HFF-Myc (cell line): ENCODE measurements around the gene TBCCD1.

Experiments
- DNase-seq: peaks from one replicate; pipeline ENCODE4 v3.0.0-alpha.2; 2011; ENCODE audit warnings: low read depth; ENCODE audit errors: extremely low read depth
- H3K4me3 ChIP-seq: replicated peaks from 2 replicates; pipeline ENCODE4 v1.5.1; 2011; ENCODE audit warnings: low read depth, mild to moderate bottlenecking, control low read depth, low read length
- TF ChIP-seq, protein P1 (sequence below): IDR thresholded peaks from 2 replicates; pipeline ENCODE4 v1.5.1; 2012; ENCODE audit warnings: mild to moderate bottlenecking, low read depth, low read length, control low read depth; ENCODE audit errors: missing control alignments

The TBCCD1 gene

DNA sequence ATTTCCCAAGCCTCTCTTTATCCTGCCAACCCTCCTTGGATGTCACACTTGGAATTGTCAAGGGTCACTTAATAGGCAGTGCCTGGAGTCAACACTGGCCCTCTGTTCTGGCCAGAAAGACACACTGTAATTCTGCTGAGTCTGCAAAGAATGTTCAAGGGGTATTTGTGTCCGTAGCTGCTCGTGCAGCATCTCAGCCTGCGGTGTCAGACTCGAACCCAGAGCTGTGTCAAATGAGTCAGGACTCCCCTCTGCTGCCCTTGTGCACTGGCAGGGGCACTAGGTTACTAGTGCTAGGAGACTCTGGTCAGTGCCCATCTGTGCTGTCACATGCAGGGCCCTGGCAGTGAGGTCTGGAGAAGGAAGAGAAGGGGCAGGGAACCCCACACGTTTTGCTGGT is 44.9 kb upstream of the TBCCD1 start:
- TF ChIP-seq, protein P1, sequence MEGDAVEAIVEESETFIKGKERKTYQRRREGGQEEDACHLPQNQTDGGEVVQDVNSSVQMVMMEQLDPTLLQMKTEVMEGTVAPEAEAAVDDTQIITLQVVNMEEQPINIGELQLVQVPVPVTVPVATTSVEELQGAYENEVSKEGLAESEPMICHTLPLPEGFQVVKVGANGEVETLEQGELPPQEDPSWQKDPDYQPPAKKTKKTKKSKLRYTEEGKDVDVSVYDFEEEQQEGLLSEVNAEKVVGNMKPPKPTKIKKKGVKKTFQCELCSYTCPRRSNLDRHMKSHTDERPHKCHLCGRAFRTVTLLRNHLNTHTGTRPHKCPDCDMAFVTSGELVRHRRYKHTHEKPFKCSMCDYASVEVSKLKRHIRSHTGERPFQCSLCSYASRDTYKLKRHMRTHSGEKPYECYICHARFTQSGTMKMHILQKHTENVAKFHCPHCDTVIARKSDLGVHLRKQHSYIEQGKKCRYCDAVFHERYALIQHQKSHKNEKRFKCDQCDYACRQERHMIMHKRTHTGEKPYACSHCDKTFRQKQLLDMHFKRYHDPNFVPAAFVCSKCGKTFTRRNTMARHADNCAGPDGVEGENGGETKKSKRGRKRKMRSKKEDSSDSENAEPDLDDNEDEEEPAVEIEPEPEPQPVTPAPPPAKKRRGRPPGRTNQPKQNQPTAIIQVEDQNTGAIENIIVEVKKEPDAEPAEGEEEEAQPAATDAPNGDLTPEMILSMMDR: no peak
- no peak overlapping the region for H3K4me3 ChIP-seq
- DNase-seq: no peak

DNA sequence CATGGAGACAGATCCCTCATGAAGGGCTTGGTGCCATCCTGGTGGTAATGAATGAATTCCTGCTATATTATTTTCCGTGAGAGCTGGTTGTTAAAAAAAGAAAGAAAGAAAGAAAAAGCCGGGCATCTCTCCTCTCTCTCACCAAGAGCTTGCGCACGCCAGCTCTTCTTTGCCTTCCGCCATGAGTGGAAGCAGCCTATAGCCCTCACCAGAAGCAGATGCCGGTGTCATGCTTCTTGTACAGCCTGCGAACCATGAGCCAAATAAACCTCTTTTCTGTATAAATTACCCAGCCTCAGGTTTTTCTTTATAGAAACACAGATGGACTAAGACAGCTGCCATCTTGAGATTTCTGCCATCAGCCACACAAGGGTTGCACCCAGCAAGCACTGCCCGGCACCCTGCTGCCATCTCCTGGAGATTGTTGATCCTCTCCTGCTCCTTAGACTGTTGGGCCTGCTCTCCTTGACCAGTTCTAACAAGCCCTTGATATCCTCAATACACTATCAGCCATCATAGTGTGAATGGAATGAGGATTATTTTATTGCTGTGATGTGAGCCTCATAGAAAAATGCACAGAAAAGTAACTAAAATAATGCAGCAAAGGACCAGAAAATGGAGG is 42.2 kb upstream of the TBCCD1 start:
- TF ChIP-seq, protein P1: peak; percentile 24
- H3K4me3 ChIP-seq: no peak overlapping the region
- DNase-seq: no peak

DNA sequence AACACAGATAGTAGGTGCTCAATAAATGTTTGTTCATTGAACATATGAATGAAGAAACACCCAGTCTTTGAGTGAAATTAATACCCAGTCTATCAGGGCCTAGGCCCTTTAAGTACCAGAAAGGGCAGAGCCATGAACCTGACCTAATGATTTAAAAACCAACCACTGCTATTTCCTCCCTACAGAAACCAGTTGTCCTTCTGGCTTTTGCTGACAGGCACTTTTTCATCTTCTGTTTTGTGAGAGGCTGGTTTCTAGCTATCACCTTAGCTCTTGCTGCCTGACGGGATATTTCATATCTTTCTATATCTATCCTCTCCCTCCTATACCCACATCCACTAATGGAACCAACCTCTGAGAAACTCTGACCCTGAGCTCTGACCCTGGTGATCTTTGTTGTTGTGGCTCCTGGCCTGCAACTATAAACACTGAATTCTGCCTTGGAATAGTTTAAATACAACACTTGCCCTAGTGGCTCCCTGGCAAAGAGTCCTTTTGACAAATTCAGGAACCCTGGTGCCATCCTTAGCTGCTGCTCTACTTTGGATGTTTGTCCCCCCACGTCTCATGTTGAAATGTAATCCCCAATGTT is 41.6 kb upstream of the TBCCD1 start:
- DNase-seq: no peak
- no peak overlapping the region for H3K4me3 ChIP-seq
- TF ChIP-seq, protein P1: no peak

DNA sequence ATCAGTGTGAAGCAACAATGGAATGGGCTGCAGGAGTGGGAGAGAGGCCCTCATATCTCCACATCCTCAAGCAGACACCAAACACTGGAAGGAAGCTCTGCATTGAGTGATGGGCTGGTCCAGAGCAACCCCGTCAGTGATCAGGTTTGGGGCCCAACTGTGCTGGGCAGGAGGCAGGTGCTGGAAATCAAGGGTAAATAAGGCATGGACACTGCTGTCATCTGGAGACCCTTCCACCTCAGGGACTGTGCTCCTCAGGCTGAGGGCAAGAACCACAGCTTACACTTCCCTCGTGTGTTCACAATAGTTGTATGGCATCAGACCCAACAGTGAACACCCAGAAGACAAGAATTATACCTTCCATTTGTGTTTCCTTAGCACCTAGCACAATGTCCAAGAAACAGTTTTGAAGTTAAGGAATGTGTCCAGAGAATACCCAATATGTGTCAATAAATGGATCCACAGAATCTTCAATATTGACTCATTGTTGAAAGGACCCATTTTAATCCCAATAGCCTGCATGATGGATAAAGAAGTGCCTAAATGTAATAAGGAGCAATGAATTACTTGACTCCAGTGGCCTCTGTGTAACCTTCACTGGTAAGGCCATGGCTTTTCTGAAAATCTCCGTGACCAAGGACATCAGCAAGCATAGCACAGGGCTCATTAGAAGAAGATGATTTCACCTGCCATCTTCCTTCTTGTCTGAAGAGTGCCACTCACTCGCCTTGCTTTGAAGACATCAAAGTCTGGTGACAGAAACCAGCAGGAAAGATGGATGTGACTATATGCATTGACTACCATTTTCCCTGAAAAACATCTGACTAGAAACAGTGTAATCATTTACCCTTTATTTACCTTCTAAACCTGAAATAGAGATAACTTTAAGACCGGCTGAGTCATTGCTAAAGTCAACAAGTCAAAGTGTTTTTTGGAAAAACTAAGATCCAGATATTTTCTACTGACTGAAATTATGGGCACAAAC is 38.7 kb upstream of the TBCCD1 start:
- DNase-seq: no peak
- TF ChIP-seq, protein P1: no peak
- H3K4me3 ChIP-seq: no peak overlapping the region

DNA sequence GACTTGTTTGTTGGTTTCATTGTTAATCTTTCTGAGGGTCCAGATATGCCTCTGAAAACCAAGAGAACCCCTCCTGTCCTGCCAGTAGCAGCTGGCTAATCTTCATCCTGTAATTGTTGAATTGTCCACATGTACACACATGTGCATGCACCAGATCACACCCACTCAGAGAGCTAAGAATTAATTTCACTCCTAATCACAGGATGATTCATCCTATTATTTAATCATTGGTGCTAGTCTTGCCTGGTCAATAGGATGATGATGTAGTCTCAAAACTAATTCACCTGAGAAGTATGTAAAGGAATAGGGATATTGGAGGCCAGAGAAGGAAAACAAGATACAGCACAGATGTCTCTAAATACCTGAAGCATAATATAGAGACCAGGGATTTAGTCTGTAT is 37.9 kb upstream of the TBCCD1 start:
- H3K4me3 ChIP-seq: no peak overlapping the region
- TF ChIP-seq, protein P1: no peak
- DNase-seq: no peak

DNA sequence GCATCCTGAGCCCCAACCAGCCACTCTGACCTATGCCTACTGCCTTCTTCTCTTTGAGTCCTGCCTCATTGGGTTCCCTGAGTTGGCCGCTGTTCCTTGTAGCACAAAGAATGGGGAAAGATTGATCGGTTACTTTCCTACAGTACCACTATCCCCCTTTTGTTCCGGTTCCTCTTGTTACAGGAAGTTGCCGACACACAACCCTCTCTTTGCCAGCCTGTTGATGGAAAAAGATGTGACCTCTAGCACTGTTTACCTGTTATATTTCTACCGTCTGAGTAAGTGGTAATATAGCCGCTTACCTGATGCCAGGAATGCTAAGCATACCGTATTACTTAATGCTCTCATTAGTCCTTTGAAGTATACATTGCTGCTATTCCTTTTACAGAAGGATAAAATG is 36.0 kb upstream of the TBCCD1 start:
- TF ChIP-seq, protein P1: no peak
- no peak overlapping the region for H3K4me3 ChIP-seq
- DNase-seq: no peak
